CD8-positive, alpha-beta memory T cell (primary cell): ENCODE data around the gene C1QB. TPM values are rescaled to one million over a fixed set of nuclear protein-coding genes. Genes with fewer than 3 reads are reported as not detected.

Source experiments
- CTCF ChIA-PET: fragments of 350-600 bp; sonication (Branson Sonifier 250); formaldehyde crosslinking; loops from one replicate; lab custom pipeline; 2021; ENCODE audit warnings: antibody characterized with exemption; lab: Charles Lee
- POLR2A ChIA-PET: fragments of 350-600 bp; sonication (Branson Sonifier 250); formaldehyde crosslinking; loops from one replicate; lab custom pipeline; 2021; ENCODE audit warnings: antibody characterized with exemption; lab: Charles Lee
- DNase-seq, 5 donors: peaks; one replicate each; pipeline versions ENCODE4 v3.0.0 to v3.0.0-alpha.2; 2020 to 2022; ENCODE audit warnings: mixed read lengths in 1 of 5
- H3K27ac ChIP-seq: one replicate; pipeline ENCODE4 v1.7.0; 2013; ENCODE audit warnings: low read depth, mild to moderate bottlenecking, low read length, moderate library complexity
- H3K27me3 ChIP-seq: 2 replicates; pipeline ENCODE4 v1.7.0; 2013; ENCODE audit warnings: low read length, mild to moderate bottlenecking; ENCODE audit not compliant: insufficient read depth, poor library complexity, severe bottlenecking
- H3K36me3 ChIP-seq: 2 replicates; pipeline ENCODE4 v1.7.0; 2013; ENCODE audit warnings: mild to moderate bottlenecking, low read length, moderate library complexity; ENCODE audit not compliant: insufficient read depth
- H3K4me1 ChIP-seq: 2 replicates; pipeline ENCODE4 v1.7.0; 2013; ENCODE audit warnings: mild to moderate bottlenecking, low read length, moderate library complexity; ENCODE audit not compliant: insufficient read depth
- H3K4me3 ChIP-seq: 2 replicates; pipeline ENCODE4 v1.7.0; 2013; ENCODE audit warnings: mild to moderate bottlenecking, low read length
- H3K9me3 ChIP-seq: 2 replicates; pipeline ENCODE4 v1.7.0; 2013; ENCODE audit warnings: mild to moderate bottlenecking, low read length
- H3K27ac Mint-ChIP-seq, 8 donors: one replicate each; pipeline ENCODE4 v1.8.0; 2020 to 2021; ENCODE audit warnings: mixed read lengths in 8 of 8, mild to moderate bottlenecking in 6 of 8, inconsistent platforms in 3 of 8, moderate library complexity in 3 of 8
- H3K27me3 Mint-ChIP-seq, 2 donors: one replicate each; pipeline ENCODE4 v1.8.0; 2020 to 2021; ENCODE audit warnings: mixed read lengths in 2 of 2, mild to moderate bottlenecking in 1 of 2, moderate library complexity in 1 of 2
- H3K36me3 Mint-ChIP-seq, 3 donors: one replicate each; pipeline ENCODE4 v1.8.0; 2020 to 2021; ENCODE audit warnings: mixed read lengths in 3 of 3, inconsistent platforms in 1 of 3, mild to moderate bottlenecking in 1 of 3
- H3K4me1 Mint-ChIP-seq, 3 donors: one replicate each; pipeline ENCODE4 v1.8.0; 2020 to 2021; ENCODE audit warnings: mixed read lengths in 3 of 3, inconsistent platforms in 1 of 3, mild to moderate bottlenecking in 1 of 3
- H3K4me3 Mint-ChIP-seq, 7 donors: one replicate each; pipeline ENCODE4 v1.8.0; 2020 to 2021; ENCODE audit warnings: mixed read lengths in 7 of 7, mild to moderate bottlenecking in 6 of 7, moderate library complexity in 4 of 7, inconsistent platforms in 2 of 7
- H3K9me3 Mint-ChIP-seq, 5 donors: one replicate each; pipeline ENCODE4 v1.8.0; 2020 to 2022; ENCODE audit warnings: mixed read lengths in 5 of 5, mild to moderate bottlenecking in 3 of 5, moderate library complexity in 2 of 5, inconsistent platforms in 1 of 5
- polyA plus RNA-seq: library from polyadenylated mRNA; unstranded; fragments of 300-500 nt; fragmentation: Illumina TruSeq; gene quantifications from one replicate; pipeline ENCODE4 v1.2.3, GENCODE V29; 2021
- total RNA-seq, 2 experiments: library from RNA; stranded (reverse); gene quantifications; one replicate each; pipeline ENCODE4 v1.2.3, GENCODE V29; 2021

Gene C1QB
- total and polyA plus RNA-seq, 3 experiments from 2014 or later, result 0.20 to 0.53 TPM; not detected in 1

GRCh38 chr1:22626237-22627157, 26.5 kb upstream of the C1QB start:
- CTCF ChIA-PET, result no interaction called here
- POLR2A ChIA-PET, result no interaction called here
- Histone ChIP-seq H3K4me3 (no peak overlapping the region), H3K27me3 (no peaks in the 10 kb centered on the region), H3K9me3 (no peaks in the 10 kb centered on the region), H3K27ac (no peak overlapping the region), H3K36me3 (no peaks in the 10 kb centered on the region), H3K4me1 (no peaks in the 10 kb centered on the region)
- H3K4me3 Mint-ChIP-seq, result no peak overlapping the region
- DNase-seq, result no peak
- peaks cover 21 to 61% of the 10 kb centered on the region in 2 donors for H3K27me3 Mint-ChIP-seq
- H3K9me3 Mint-ChIP-seq, result no peaks in the 10 kb centered on the region
- H3K36me3 Mint-ChIP-seq, result no peaks in the 10 kb centered on the region
- no peaks in the 10 kb centered on the region for H3K4me1 Mint-ChIP-seq
- H3K27ac Mint-ChIP-seq, result no peak overlapping the region

- CTCF ChIA-PET, result no interaction called here
- H3K36me3 ChIP-seq, result no peaks in the 10 kb centered on the region
Measured at GRCh38 chr1:22627331-22627730, 25.7 kb upstream of the C1QB start.

DNA sequence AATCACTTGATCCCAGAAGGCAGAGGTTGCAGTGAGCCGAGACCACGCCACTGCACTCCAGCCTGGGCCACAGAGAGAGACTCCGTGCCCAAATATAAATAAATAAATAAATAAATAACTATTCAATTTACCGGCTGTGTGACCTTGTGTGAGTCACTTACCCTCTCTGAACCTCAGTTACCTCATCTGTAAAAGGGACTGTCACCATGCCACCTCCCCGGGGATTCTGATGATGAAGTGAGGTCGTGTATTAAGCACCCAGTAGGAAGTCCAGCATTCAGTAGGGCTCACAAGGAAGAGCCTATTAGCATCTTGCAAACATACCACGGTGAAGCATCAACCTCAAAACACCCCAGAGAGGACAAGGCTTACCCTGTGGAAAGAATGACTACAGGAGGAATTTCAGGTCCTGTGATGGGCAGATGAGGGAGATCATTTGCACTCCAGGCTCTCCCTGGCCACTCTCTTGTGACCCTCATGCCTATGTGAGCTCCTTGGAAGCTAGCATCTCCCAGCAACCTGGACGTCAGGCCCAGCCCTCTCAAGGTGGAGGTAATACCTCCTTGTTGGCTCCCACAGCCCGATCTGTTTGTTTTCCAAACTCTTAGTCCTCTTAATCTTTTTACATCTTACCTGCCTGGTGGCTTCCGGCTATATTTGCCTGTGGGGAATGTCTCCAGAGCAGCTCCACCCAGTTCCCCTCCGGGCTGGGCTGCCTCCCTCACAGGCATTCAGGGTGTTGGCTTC, 24.2 kb upstream of the C1QB start:
- Histone ChIP-seq H3K4me1 (no peaks in the 10 kb centered on the region), H3K27ac (no peak overlapping the region), H3K4me3 (no peak overlapping the region), H3K27me3 (no peaks in the 10 kb centered on the region), H3K9me3 (no peaks in the 10 kb centered on the region), H3K36me3 (no peaks in the 10 kb centered on the region)
- Mint-ChIP-seq H3K9me3 (no peaks in the 10 kb centered on the region), H3K27ac (no peak overlapping the region), H3K4me1 (no peaks in the 10 kb centered on the region), H3K36me3 (no peaks in the 10 kb centered on the region), H3K4me3 (no peak overlapping the region), H3K27me3 (peaks cover 23 to 59% of the 10 kb centered on the region in 2 donors)
- ChIA-PET POLR2A (no interaction called here), CTCF (no interaction called here)
- no peak for DNase-seq

More at GRCh38 chr1:22627331-22627730, 25.7 kb upstream of the C1QB start:
- H3K4me3 Mint-ChIP-seq, result no peak overlapping the region
- no peak overlapping the region for H3K27ac Mint-ChIP-seq
- DNase-seq, result no peak
- H3K36me3 Mint-ChIP-seq, result no peaks in the 10 kb centered on the region
- no peaks in the 10 kb centered on the region for H3K4me1 Mint-ChIP-seq
- no peaks in the 10 kb centered on the region for H3K9me3 Mint-ChIP-seq
- peaks cover 23 to 66% of the 10 kb centered on the region in 2 donors for H3K27me3 Mint-ChIP-seq
- H3K27me3 ChIP-seq, result no peaks in the 10 kb centered on the region
- H3K4me3 ChIP-seq, result no peak overlapping the region
- H3K4me1 ChIP-seq, result no peaks in the 10 kb centered on the region
- H3K27ac ChIP-seq, result no peak overlapping the region
- POLR2A ChIA-PET, result no interaction called here
- H3K9me3 ChIP-seq, result no peaks in the 10 kb centered on the region

DNA sequence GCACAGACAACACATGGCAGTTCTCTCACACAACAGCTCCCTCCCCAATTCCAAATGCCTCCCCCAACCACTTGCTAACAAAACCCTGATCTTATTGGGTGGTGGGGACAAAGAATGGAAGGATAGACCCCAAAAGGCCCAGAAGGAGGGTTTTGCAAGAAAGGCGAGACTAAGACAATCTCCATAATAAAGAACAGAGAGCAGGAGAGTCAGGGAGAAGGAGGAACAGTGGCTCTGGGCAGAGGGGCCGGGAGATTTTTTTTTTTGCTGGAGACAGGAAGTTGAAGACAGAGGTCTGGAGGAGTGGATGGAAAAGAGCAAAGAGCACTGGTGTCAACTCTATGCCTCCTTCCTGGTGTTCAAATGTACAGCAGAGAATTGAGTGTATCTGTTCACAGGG, 23.1 kb upstream of the C1QB start:
- no peak for DNase-seq
- Histone ChIP-seq H3K36me3 (no peaks in the 10 kb centered on the region), H3K9me3 (no peaks in the 10 kb centered on the region), H3K27me3 (no peaks in the 10 kb centered on the region), H3K4me1 (no peaks in the 10 kb centered on the region), H3K4me3 (no peak overlapping the region), H3K27ac (no peak overlapping the region)
- CTCF ChIA-PET, result no interaction called here
- no peaks in the 10 kb centered on the region for H3K9me3 Mint-ChIP-seq
- H3K27me3 Mint-ChIP-seq, result peaks cover 23 to 48% of the 10 kb centered on the region in 2 donors
- no peak overlapping the region for H3K27ac Mint-ChIP-seq
- POLR2A ChIA-PET, result no interaction called here
- H3K36me3 Mint-ChIP-seq, result no peaks in the 10 kb centered on the region
- no peak overlapping the region for H3K4me3 Mint-ChIP-seq
- no peaks in the 10 kb centered on the region for H3K4me1 Mint-ChIP-seq

DNA sequence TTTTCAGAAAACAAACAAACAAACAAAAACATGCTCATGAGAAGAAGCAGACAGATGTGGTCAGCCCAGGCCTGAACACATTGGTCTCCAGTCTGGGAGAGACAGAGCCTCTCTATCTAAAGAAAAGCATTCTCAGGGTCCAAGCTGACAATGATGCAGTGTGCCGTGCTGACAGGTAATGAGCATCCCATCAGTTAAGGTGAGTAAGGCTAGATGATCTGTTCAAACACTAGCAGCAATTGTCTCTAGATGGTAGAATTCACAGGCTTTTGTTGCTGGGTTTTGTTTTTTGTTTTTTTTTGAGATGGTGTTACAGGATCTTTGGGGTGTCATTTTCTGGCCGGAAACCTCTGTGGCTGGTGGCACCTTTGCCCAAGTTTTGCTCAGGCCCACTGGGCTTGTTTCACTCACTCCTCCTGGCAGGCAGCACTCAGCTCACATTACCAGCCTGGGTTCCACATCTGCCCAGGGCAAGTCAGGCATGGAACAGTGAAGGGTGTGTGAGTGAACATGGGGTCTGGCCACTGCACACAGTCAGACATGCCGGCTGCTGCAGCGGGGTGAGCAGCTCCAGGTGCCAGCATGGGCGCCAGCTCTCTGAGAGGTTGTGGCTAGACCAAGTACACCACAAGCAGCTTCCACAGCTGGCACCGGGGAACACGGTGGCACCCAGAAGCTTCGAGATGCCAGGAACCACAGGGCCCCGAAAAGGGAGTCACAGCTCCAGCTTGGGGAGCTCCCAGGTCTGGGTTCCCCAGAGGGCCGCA, 19.2 kb upstream of the C1QB start:
- H3K9me3 Mint-ChIP-seq, result no peaks in the 10 kb centered on the region
- CTCF ChIA-PET, result no interaction called here
- POLR2A ChIA-PET, result no interaction called here

GRCh38 chr1:22635436-22635835, 17.6 kb upstream of the C1QB start:
- Mint-ChIP-seq H3K27ac (no peak overlapping the region), H3K27me3 (peaks cover 8 to 26% of the 10 kb centered on the region in 2 donors), H3K9me3 (no peaks in the 10 kb centered on the region), H3K4me3 (no peak overlapping the region), H3K4me1 (no peaks in the 10 kb centered on the region), H3K36me3 (no peaks in the 10 kb centered on the region)
- Histone ChIP-seq H3K9me3 (no peaks in the 10 kb centered on the region), H3K4me3 (no peak overlapping the region), H3K36me3 (no peaks in the 10 kb centered on the region), H3K27ac (no peak overlapping the region), H3K27me3 (no peaks in the 10 kb centered on the region), H3K4me1 (no peaks in the 10 kb centered on the region)
- no peak for DNase-seq
- ChIA-PET CTCF (no interaction called here), POLR2A (no interaction called here)

More for the DNA sequence above, 19.2 kb upstream of the C1QB start:
- Mint-ChIP-seq H3K27me3 (peaks cover 17 to 32% of the 10 kb centered on the region in 2 donors), H3K4me3 (peak overlapping the region in 2 of 7 donors; percentile 13 to 25), H3K36me3 (no peaks in the 10 kb centered on the region), H3K4me1 (no peaks in the 10 kb centered on the region), H3K27ac (no peak overlapping the region)
- no peaks in the 10 kb centered on the region for H3K9me3 ChIP-seq
- no peak overlapping the region for H3K4me3 ChIP-seq
- H3K27me3 ChIP-seq, result no peaks in the 10 kb centered on the region
- H3K27ac ChIP-seq, result no peak overlapping the region
- DNase-seq, result no peak
- no peaks in the 10 kb centered on the region for H3K4me1 ChIP-seq
- no peaks in the 10 kb centered on the region for H3K36me3 ChIP-seq

DNA sequence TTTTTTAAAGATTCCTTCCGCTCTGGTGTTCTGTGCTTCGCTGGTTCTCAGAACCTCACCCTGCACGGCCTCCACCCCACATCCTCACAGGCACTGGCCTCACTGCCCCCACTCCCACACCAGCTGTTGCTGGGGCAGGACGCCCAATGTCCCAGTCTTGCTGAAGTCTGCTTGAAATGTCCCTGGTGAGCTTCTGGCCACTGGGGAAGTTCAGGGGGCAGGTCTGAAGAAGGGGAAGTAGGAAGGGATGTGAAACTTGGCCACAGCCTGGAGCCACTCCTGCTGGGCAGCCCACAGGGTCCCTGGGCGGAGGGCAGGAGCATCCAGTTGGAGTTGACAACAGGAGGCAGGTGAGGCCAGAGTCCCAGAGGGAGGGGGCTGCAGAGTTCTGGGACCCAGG, 16.7 kb upstream of the C1QB start, which contains the start of gene C1QA:
C1QA (plus strand) TSS at position 276 of the 400 bp plus-strand sequence. CDS start 989 bp downstream, outside the sequence.
- CTCF ChIA-PET, result no interaction called here
- POLR2A ChIA-PET, result no interaction called here
- Histone ChIP-seq H3K27ac (no peak within 1 kb of the TSS), H3K27me3 (peaks cover 4% of the 10 kb centered on the region), H3K4me3 (no peak within 1 kb of the TSS), H3K4me1 (no peaks in the 10 kb centered on the region), H3K36me3 (no peaks in the 10 kb centered on the region), H3K9me3 (no peaks in the 10 kb centered on the region)
- no peaks in the 10 kb centered on the region for H3K9me3 Mint-ChIP-seq
- no peaks in the 10 kb centered on the region for H3K4me1 Mint-ChIP-seq
- no peak within 1 kb of the TSS for H3K4me3 Mint-ChIP-seq
- H3K27me3 Mint-ChIP-seq, result peaks cover 8 to 30% of the 10 kb centered on the region in 2 donors
- no peaks in the 10 kb centered on the region for H3K36me3 Mint-ChIP-seq
- no peak within 1 kb of the TSS for H3K27ac Mint-ChIP-seq
- DNase-seq, result no peak
